IMR-90 (cell line): ENCODE measurements around the gene LTBP2. TPM values are rescaled to one million over a fixed set of nuclear protein-coding genes. Genes with fewer than 3 reads are reported as not detected.

Source experiments
- ATAC-seq: fragments of 200-7000 bp; cut with Tn5 transposase; 2 replicates; pipeline ENCODE4 v1.9.1; 2020; ENCODE audit warnings: low read depth, mild to moderate bottlenecking, moderate library complexity
- BruUV-seq: library from RNA; stranded (reverse); fragments of 400-500 nt; replicated peaks from 2 replicates; lab custom pipeline; 2021; lab: Mats Ljungman, UMichigan
- CTCF ChIA-PET: fragments of 300-600 bp; formaldehyde crosslinking; extraction: SDS; loops from one replicate; lab custom pipeline; 2021; ENCODE audit warnings: antibody characterized with exemption; lab: Yijun Ruan, JAX
- POLR2A ChIA-PET: fragments of 300-600 bp; sonication (Branson Sonifier 250); formaldehyde crosslinking; loops from one replicate; lab custom pipeline; 2022; ENCODE audit warnings: antibody characterized with exemption; ENCODE audit not compliant: unreplicated experiment; lab: Charles Lee
- DNase-seq: peaks from one replicate; pipeline ENCODE4 v3.0.0; 2013
- H2AFZ ChIP-seq: replicated peaks from 2 replicates; pipeline ENCODE3; 2013; ENCODE audit warnings: low read length, mild to moderate bottlenecking; ENCODE audit not compliant: poor library complexity
- H2AK5ac ChIP-seq: 2 replicates; pipeline ENCODE4 v1.6.1; 2013; ENCODE audit warnings: low read depth, low read length, inconsistent platforms
- H2AK9ac ChIP-seq: replicated peaks from 2 replicates; pipeline ENCODE3; 2013; ENCODE audit warnings: mild to moderate bottlenecking, low read depth, low read length, moderate library complexity; ENCODE audit not compliant: poor library complexity
- H2BK120ac ChIP-seq: 2 replicates; pipeline ENCODE4 v1.6.1; 2013; ENCODE audit warnings: low read depth, low read length, inconsistent platforms
- H2BK15ac ChIP-seq: 3 replicates; pipeline ENCODE4 v1.6.1; 2013; ENCODE audit warnings: low read depth, low read length, inconsistent platforms
- H2BK20ac ChIP-seq: 2 replicates; pipeline ENCODE4 v1.6.1; 2013; ENCODE audit warnings: low read depth, mild to moderate bottlenecking, inconsistent platforms, low read length, moderate library complexity
- H2BK5ac ChIP-seq: 2 replicates; pipeline ENCODE4 v1.6.1; 2013; ENCODE audit warnings: mild to moderate bottlenecking, low read depth, low read length, inconsistent platforms; ENCODE audit not compliant: poor library complexity, severe bottlenecking
- H3K14ac ChIP-seq: replicated peaks from 2 replicates; pipeline ENCODE4 v1.6.1; 2013; ENCODE audit warnings: low read depth, low read length, inconsistent platforms
- H3K18ac ChIP-seq: 2 replicates; pipeline ENCODE4 v1.6.1; 2013; ENCODE audit warnings: low read depth, low read length, control low read depth
- H3K23ac ChIP-seq: 2 replicates; pipeline ENCODE4 v1.6.1; 2013; ENCODE audit warnings: low read depth, low read length, inconsistent platforms
- H3K27ac ChIP-seq: 2 replicates; pipeline ENCODE4 v1.5.1; 2013; ENCODE audit warnings: mild to moderate bottlenecking, control low read depth, low read length; ENCODE audit not compliant: insufficient read depth
- H3K27me3 ChIP-seq: 2 replicates; pipeline ENCODE4 v1.6.1; 2013; ENCODE audit warnings: low read length; ENCODE audit not compliant: control insufficient read depth, insufficient read depth
- H3K36me3 ChIP-seq: 2 replicates; pipeline ENCODE4 v1.6.1; 2013; ENCODE audit warnings: low read length, mixed read lengths; ENCODE audit not compliant: control insufficient read depth, insufficient read depth
- H3K4ac ChIP-seq: 2 replicates; pipeline ENCODE4 v1.6.1; 2013; ENCODE audit warnings: low read depth, low read length, inconsistent platforms
- H3K4me1 ChIP-seq: 2 replicates; pipeline ENCODE4 v1.6.1; 2013; ENCODE audit warnings: low read length, mixed read lengths; ENCODE audit not compliant: control insufficient read depth, insufficient read depth
- H3K4me2 ChIP-seq: 2 replicates; pipeline ENCODE4 v1.6.1; 2013; ENCODE audit warnings: low read depth, mild to moderate bottlenecking, control low read depth, low read length, moderate library complexity
- H3K4me3 ChIP-seq: 2 replicates; pipeline ENCODE4 v1.5.1; 2013; ENCODE audit warnings: low read depth, mild to moderate bottlenecking, control low read depth, low read length, moderate library complexity; ENCODE audit not compliant: insufficient read depth
- H3K56ac ChIP-seq: 2 replicates; pipeline ENCODE4 v1.6.1; 2013; ENCODE audit warnings: low read length, inconsistent platforms; ENCODE audit not compliant: insufficient read depth; ENCODE audit errors: extremely low read depth
- H3K79me1 ChIP-seq, 2 experiments: 2 replicates each; pipeline ENCODE4 v1.6.1; 2013; ENCODE audit warnings: low read length in 2 of 2, inconsistent platforms in 1 of 2, low read depth in 1 of 2
- H3K9ac ChIP-seq: 2 replicates; pipeline ENCODE4 v1.6.1; 2013; ENCODE audit warnings: low read depth, low read length, control low read depth
- H3K9me1 ChIP-seq: 2 replicates; pipeline ENCODE4 v1.6.1; 2013; ENCODE audit warnings: low read length, inconsistent platforms; ENCODE audit not compliant: insufficient read depth
- H3K9me3 ChIP-seq: 2 replicates; pipeline ENCODE4 v1.6.1; 2013; ENCODE audit warnings: low read length; ENCODE audit not compliant: control insufficient read depth, insufficient read depth
- H4K20me1 ChIP-seq: 2 replicates; pipeline ENCODE4 v1.6.1; 2013; ENCODE audit warnings: low read length, inconsistent platforms; ENCODE audit not compliant: insufficient read depth
- H4K5ac ChIP-seq: 2 replicates; pipeline ENCODE4 v1.6.1; 2013; ENCODE audit warnings: mild to moderate bottlenecking, low read depth, low read length, control low read depth
- H4K8ac ChIP-seq, 2 experiments: 2 replicates each; pipeline ENCODE4 v1.6.1; 2013; ENCODE audit warnings: low read depth in 2 of 2, low read length in 2 of 2, control low read depth in 1 of 2, inconsistent platforms in 1 of 2
- H4K91ac ChIP-seq: 2 replicates; pipeline ENCODE4 v1.6.1; 2013; ENCODE audit warnings: low read depth, low read length, inconsistent platforms; ENCODE audit not compliant: insufficient read depth
- BHLHE40 ChIP-seq: fragments of 150-350 bp; IDR thresholded peaks from 2 replicates; pipeline ENCODE4 v1.6.1; 2016; ENCODE audit warnings: mild to moderate bottlenecking, low read depth, low read length
- CEBPB ChIP-seq: IDR thresholded peaks from 2 replicates; pipeline ENCODE4 v1.6.1; 2012; ENCODE audit warnings: low read depth, low read length, improper control_type of control experiment
- CHD1 ChIP-seq: IDR thresholded peaks from 2 replicates; pipeline ENCODE4 v1.6.1; 2012; ENCODE audit warnings: low read depth, low read length, improper control_type of control experiment
- FOS ChIP-seq: fragments of 150-350 bp; IDR thresholded peaks from 2 replicates; pipeline ENCODE4 v1.6.1; 2016; ENCODE audit warnings: low read depth, low read length
- MAFK ChIP-seq: IDR thresholded peaks from 2 replicates; pipeline ENCODE4 v1.6.1; 2012; ENCODE audit warnings: low read depth, low read length, improper control_type of control experiment
- MAZ ChIP-seq: IDR thresholded peaks from 2 replicates; pipeline ENCODE4 v1.6.1; 2012; ENCODE audit warnings: low read depth, mild to moderate bottlenecking, low read length, improper control_type of control experiment, moderate library complexity, borderline replicate concordance
- MXI1 ChIP-seq: IDR thresholded peaks from 2 replicates; pipeline ENCODE4 v1.6.1; 2012; ENCODE audit warnings: low read depth, mild to moderate bottlenecking, low read length, moderate library complexity, borderline replicate concordance
- NFE2L2 ChIP-seq: fragments of 150-350 bp; IDR thresholded peaks from 2 replicates; pipeline ENCODE4 v1.6.1; 2016; ENCODE audit warnings: low read depth, mild to moderate bottlenecking, low read length
- POLR2A ChIP-seq: IDR thresholded peaks from 2 replicates; pipeline ENCODE4 v1.6.1; 2012; ENCODE audit warnings: mild to moderate bottlenecking, low read depth, low read length
- RAD21 ChIP-seq: IDR thresholded peaks from 2 replicates; pipeline ENCODE4 v1.6.1; 2012; ENCODE audit warnings: low read length, improper control_type of control experiment
- RCOR1 ChIP-seq: IDR thresholded peaks from 2 replicates; pipeline ENCODE4 v1.6.1; 2012; ENCODE audit warnings: mild to moderate bottlenecking, low read length, improper control_type of control experiment; ENCODE audit not compliant: insufficient replicate concordance
- RFX5 ChIP-seq: IDR thresholded peaks from 2 replicates; pipeline ENCODE4 v1.8.0; 2012; ENCODE audit warnings: low read depth, mild to moderate bottlenecking, low read length, moderate library complexity
- SMC3 ChIP-seq: fragments of 150-350 bp; IDR thresholded peaks from 2 replicates; pipeline ENCODE4 v1.6.1; 2016; ENCODE audit warnings: low read depth, mild to moderate bottlenecking, antibody characterized with exemption, low read length, moderate library complexity
- WGBS, 2 experiments: methylation state at CpG; one replicate each; pipeline versions ENCODE4 v1.1.5 to v1.1.7; 2013; ENCODE audit warnings: missing lambda C conversion rate in 2 of 2; ENCODE audit not compliant: insufficient read length in 1 of 2; ENCODE audit errors: extremely low coverage in 2 of 2; 5-methylcytosine and 5-hydroxymethylcytosine counted together
- dilution Hi-C: fragments of 300-500 bp; cut with HindIII; formaldehyde crosslinking; loops from one replicate; pipeline ENCODE4 v1.14.3; 2018; ENCODE audit warnings: low sequenced_read_pairs; ENCODE audit not compliant: unreplicated experiment
- in situ Hi-C: fragments of 300-500 bp; cut with MboI; formaldehyde crosslinking; loops from 3 replicates; pipeline ENCODE4 v1.14.3; 2019; ENCODE audit warnings: low sequenced_read_pairs, inconsistent platforms, mixed read lengths
- intact Hi-C: fragments of 100-400 bp; cut with micrococcal nuclease; formaldehyde crosslinking; loops from 2 replicates; pipeline ENCODE4 v1.10.0; 2022
- polyA plus RNA-seq, 3 experiments: library from polyadenylated mRNA; depleted of rRNA; stranded (reverse); fragments of >200 nt; gene quantifications; 2 replicates each; pipeline ENCODE4 v1.2.3, GENCODE V29; 2012; ENCODE audit warnings: low replicate concordance in 1 of 3
- total RNA-seq: library from RNA; depleted of rRNA; stranded (reverse); fragments of >200 nt; gene quantifications from 2 replicates; pipeline ENCODE4 v1.2.3, GENCODE V29; 2012
- TF ChIP-seq, protein P1 (sequence below): conservative IDR thresholded peaks from 2 replicates; pipeline ENCODE4 v1.5.1; 2012; ENCODE audit warnings: mild to moderate bottlenecking, low read depth, low read length, improper control_type of control experiment
- TF ChIP-seq, protein P2 (sequence below): fragments of 150-350 bp; IDR thresholded peaks from 2 replicates; pipeline ENCODE4 v1.6.1; 2017; ENCODE audit warnings: mild to moderate bottlenecking, antibody characterized with exemption, low read length, low read depth
- TF ChIP-seq, protein P3 (sequence below): fragments of 150-350 bp; IDR thresholded peaks from 2 replicates; pipeline ENCODE4 v1.6.1; 2016; ENCODE audit warnings: low read depth, mild to moderate bottlenecking, low read length, moderate library complexity, borderline replicate concordance

Gene LTBP2
- total and polyA plus RNA-seq, 2 of the 4 experiments (the other 2 are of a cell fraction): 23.8 to 79.3 TPM

DNA sequence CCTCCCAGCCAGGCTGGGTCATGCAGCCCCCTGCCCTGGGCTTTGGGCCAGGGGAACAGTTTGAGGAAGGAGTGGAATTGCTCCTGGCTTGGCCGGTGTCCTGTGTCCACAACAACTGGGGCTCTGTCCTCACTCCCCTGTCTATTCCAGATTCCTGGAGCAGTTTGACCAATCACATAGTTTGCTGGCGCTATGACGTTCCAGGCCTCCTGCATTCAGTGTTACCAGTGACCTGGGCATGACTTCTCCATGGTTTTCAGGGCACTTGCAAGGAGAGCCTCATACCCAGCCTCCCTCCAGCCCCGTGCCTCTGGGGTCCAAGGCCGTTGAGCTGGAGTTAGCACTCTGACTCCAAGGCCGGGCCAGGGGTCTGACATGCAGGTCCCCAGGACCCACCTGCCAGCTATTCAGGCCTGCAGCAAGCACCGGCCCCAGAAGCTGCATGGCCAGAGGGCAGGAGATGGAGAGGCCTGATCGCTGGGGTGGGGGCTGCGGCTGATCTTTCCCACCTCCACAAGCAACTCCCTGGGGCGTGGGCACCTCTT lies 84.2 kb downstream of the LTBP2 start:
- no peak overlapping the region for H3K4me2 ChIP-seq
- H4K91ac ChIP-seq: no peak overlapping the region
- in situ Hi-C loops (no loop called here), intact Hi-C loops (no loop called here), dilution Hi-C loops (no loop called here)
- no peaks in the 10 kb centered on the region for H4K20me1 ChIP-seq
- no peak overlapping the region for H2BK20ac ChIP-seq
- no peak overlapping the region for H3K4me3 ChIP-seq
- no peak overlapping the region for H2AK9ac ChIP-seq
- ChIA-PET CTCF (no interaction called here), POLR2A (no interaction called here)
- H3K36me3 ChIP-seq: no peaks in the 10 kb centered on the region; the same call in 1 of the 2 replicates
- H2BK5ac ChIP-seq: no peak overlapping the region
- H4K5ac ChIP-seq: no peak overlapping the region
- H2BK120ac ChIP-seq: no peak overlapping the region
- ATAC-seq (no peak), DNase-seq (no peak)
- no peak overlapping the region for H3K14ac ChIP-seq
- no peak overlapping the region for H4K8ac ChIP-seq
- no peaks in the 10 kb centered on the region for H3K27me3 ChIP-seq
- H3K23ac ChIP-seq: no peak overlapping the region
- H3K4me1 ChIP-seq: peaks cover 17% of the 10 kb centered on the region
- H3K9me1 ChIP-seq: peaks cover 19% of the 10 kb centered on the region
- H3K9ac ChIP-seq: no peak overlapping the region
- BruUV-seq: no TSS peak
- H3K4ac ChIP-seq: no peak overlapping the region
- no peaks in the 10 kb centered on the region for H3K9me3 ChIP-seq
- no peak overlapping the region for H2BK15ac ChIP-seq
- no peak overlapping the region for H3K27ac ChIP-seq
- TF ChIP-seq, protein P1, sequence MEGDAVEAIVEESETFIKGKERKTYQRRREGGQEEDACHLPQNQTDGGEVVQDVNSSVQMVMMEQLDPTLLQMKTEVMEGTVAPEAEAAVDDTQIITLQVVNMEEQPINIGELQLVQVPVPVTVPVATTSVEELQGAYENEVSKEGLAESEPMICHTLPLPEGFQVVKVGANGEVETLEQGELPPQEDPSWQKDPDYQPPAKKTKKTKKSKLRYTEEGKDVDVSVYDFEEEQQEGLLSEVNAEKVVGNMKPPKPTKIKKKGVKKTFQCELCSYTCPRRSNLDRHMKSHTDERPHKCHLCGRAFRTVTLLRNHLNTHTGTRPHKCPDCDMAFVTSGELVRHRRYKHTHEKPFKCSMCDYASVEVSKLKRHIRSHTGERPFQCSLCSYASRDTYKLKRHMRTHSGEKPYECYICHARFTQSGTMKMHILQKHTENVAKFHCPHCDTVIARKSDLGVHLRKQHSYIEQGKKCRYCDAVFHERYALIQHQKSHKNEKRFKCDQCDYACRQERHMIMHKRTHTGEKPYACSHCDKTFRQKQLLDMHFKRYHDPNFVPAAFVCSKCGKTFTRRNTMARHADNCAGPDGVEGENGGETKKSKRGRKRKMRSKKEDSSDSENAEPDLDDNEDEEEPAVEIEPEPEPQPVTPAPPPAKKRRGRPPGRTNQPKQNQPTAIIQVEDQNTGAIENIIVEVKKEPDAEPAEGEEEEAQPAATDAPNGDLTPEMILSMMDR: no peak
- TF ChIP-seq CEBPB (no peak), MXI1 (no peak), SMC3 (no peak), POLR2A (no peak), FOS (no peak), RCOR1 (no peak), RAD21 (no peak), RFX5 (no peak), CHD1 (no peak), MAFK (no peak), MAZ (no peak), BHLHE40 (no peak), NFE2L2 (no peak)
- TF ChIP-seq, protein P2, sequence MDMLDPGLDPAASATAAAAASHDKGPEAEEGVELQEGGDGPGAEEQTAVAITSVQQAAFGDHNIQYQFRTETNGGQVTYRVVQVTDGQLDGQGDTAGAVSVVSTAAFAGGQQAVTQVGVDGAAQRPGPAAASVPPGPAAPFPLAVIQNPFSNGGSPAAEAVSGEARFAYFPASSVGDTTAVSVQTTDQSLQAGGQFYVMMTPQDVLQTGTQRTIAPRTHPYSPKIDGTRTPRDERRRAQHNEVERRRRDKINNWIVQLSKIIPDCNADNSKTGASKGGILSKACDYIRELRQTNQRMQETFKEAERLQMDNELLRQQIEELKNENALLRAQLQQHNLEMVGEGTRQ: no peak
- TF ChIP-seq, protein P3, sequence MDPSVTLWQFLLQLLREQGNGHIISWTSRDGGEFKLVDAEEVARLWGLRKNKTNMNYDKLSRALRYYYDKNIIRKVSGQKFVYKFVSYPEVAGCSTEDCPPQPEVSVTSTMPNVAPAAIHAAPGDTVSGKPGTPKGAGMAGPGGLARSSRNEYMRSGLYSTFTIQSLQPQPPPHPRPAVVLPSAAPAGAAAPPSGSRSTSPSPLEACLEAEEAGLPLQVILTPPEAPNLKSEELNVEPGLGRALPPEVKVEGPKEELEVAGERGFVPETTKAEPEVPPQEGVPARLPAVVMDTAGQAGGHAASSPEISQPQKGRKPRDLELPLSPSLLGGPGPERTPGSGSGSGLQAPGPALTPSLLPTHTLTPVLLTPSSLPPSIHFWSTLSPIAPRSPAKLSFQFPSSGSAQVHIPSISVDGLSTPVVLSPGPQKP: no peak
- H3K18ac ChIP-seq: no peak overlapping the region
- H3K56ac ChIP-seq: no peak overlapping the region
- peaks cover 0 to 4% of the 10 kb centered on the region in 2 experiments; a peak in 1 of 4 replicates for H3K79me1 ChIP-seq
- H2AFZ ChIP-seq: no peak overlapping the region
- no peak overlapping the region for H2AK5ac ChIP-seq
- 85% methylated on average over 3 of the region's 10 CpGs; no CpG with 5 or more reads in 1 of the 2 experiments for WGBS, 2 experiments
